GM19351 (cell line): ENCODE results near the gene SYTL3.
A peak's percentile ranks its signal among the peaks of the same experiment; 100 is the strongest.

Experiments used
- ATAC-seq: cut with Tn5 transposase; IDR thresholded peaks from one replicate; pipeline ENCODE4 v1.9.1; 2021; ENCODE audit warnings: mild to moderate bottlenecking, moderate library complexity; ENCODE audit not compliant: unreplicated experiment

Gene SYTL3

DNA sequence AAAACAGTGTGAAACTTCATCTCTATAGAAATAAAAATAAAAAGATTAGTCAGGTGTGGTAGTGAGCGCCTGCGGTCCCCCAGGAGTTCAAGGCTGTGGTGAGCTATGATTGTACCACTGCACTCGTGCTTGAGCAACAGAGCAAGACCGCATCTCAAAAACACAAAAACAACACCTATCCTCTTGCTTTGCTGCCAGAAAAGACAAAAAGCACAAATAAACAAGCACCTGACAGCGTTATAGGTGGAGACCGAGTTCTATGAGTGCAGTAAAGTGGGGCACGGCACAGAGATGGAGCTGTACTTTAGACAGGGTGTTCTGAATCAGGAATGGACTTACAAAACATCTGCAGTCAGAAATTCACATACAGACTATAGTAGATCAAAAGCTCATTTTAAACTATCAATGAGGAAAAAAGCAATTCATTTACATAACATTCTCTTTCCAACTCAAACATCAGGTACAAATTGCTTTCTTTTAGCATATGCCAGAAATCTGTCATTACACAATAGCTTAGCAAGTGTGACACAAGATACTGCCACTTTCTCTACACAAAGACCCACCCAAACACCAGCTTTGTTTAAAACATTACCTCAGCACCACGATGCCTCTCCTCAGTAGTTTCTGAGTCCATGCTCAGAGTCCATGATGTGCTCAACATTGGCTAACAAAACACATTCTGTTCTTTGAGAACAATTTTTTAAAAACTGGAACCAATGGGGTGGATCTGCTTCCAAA lies 159.3 kb downstream of the SYTL3 start:
- ATAC-seq: peak; percentile 70

DNA sequence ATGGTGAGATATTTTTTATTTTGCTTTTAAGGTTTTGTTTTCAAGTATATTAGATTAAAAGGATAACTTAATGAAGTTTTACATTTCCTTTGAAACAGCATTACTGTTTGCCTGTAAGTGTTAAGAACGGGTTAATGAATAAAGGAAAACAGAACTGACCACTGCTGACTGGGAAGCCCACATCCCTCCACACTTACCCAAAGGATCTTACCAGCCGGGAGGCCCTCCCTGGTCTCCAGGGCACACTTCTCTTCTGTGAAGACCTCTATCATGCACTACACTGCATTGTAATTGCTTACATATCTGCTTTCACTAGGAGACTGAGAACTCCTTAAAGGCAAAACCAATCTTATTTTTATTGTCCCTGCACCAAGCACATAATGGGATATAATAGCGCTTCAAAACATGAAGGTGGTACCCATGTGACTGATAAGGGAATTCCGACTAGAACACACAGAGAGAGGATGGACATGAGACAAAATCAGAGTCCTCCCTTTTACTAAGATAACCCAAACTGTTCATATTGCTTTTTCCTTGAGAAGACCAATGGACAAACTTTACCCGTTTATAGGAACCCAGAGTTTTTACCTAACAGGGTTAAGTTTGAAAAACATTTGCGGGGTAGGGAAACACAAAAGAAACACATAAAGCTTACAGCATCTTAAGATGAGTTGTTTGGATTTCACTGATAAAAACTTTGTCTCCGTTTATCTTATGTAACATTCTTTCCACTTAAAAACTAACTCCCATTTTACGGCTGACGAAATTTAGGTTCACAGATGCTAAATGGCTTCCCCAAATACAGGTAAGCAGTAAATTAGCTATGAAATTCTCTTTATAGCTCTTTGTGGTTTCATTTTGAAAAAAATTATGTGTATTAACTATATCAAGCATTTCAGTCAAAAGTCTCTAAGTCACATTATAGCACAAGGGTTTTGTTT lies 160.6 kb downstream of the SYTL3 start:
- no peak for ATAC-seq

DNA sequence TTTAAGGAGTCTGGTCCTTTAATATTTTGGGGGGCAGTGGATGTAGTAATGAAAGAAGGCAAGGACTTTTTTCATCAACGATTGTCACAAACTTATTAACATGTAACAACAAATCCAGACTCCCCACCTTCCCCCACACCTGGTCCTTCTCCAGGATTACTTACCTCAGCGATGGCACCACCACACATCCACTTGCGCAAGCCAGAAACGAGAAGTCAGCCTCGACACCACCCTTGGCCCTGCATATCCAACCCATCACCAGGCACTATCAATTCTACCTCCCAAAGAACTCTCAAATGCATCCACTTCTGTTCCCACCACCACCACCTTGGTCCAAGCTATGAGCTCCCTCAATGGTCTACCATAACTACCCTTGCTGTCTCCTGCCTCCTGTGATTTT lies 162.8 kb downstream of the SYTL3 start:
- no peak for ATAC-seq

DNA sequence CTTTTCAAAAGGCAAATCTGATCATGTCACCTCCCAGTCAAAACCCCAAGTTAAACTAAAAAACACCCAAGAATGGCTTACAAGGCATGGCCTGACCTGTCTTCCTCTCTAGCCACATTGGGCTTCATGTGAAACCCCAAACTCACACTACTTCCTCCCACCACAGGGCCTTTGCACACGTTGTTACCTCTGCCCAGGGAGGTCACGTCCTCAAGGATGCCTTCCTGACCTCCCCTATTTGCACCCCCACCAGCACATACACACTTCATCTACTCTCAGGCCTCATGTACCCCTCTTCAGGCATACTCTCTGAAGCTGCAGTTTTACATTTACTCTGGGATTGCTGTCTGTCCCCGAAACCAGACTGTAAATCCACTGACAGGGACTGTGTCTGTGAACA lies 163.2 kb downstream of the SYTL3 start:
- no peak for ATAC-seq
